MM.1S (cell line): ENCODE data around the gene ZBTB34.

Source experiments
- DNase-seq: peaks from one replicate; pipeline ENCODE4 v3.0.0-alpha.2; 2015
- H2AFZ ChIP-seq: fragments of 300-600 bp; sonication (generic); 2 replicates; pipeline ENCODE4 v1.6.0; 2016; ENCODE audit warnings: antibody characterized with exemption, low read length
- H3F3A ChIP-seq: fragments of 300-600 bp; sonication (generic); 2 replicates; pipeline ENCODE4 v1.6.1; 2016; ENCODE audit warnings: mild to moderate bottlenecking, antibody characterized with exemption, low read length, moderate library complexity, mixed read lengths; ENCODE audit not compliant: insufficient read depth
- H3K27ac ChIP-seq: fragments of 300-600 bp; sonication (generic); 2 replicates; pipeline ENCODE4 v1.5.1; 2016; ENCODE audit warnings: mild to moderate bottlenecking, low read length
- H3K27me3 ChIP-seq: fragments of 300-600 bp; sonication (generic); replicated peaks from 2 replicates; pipeline ENCODE4 v1.6.0; 2016; ENCODE audit warnings: low read length; ENCODE audit not compliant: insufficient read depth
- H3K36me3 ChIP-seq: fragments of 300-600 bp; sonication (generic); replicated peaks from 2 replicates; pipeline ENCODE4 v1.6.1; 2016; ENCODE audit warnings: mild to moderate bottlenecking, low read length, mixed read lengths; ENCODE audit not compliant: insufficient read depth
- H3K4me1 ChIP-seq: fragments of 300-600 bp; sonication (generic); 2 replicates; pipeline ENCODE4 v1.6.1; 2016; ENCODE audit warnings: low read length, mixed read lengths
- H3K4me2 ChIP-seq: fragments of 300-600 bp; sonication (generic); 2 replicates; pipeline ENCODE4 v1.6.0; 2016; ENCODE audit warnings: low read depth, low read length
- H3K4me3 ChIP-seq: fragments of 300-600 bp; sonication (generic); 2 replicates; pipeline ENCODE4 v1.5.1; 2016; ENCODE audit warnings: low read length, mixed read lengths
- H3K79me2 ChIP-seq: fragments of 300-600 bp; sonication (generic); 2 replicates; pipeline ENCODE4 v1.6.1; 2016; ENCODE audit warnings: mixed run types, low read length, mixed read lengths
- H3K9ac ChIP-seq: fragments of 300-600 bp; sonication (generic); 2 replicates; pipeline ENCODE4 v1.6.1; 2016; ENCODE audit warnings: low read length, mixed read lengths
- H3K9me2 ChIP-seq: fragments of 300-600 bp; sonication (generic); replicated peaks from 2 replicates; pipeline ENCODE4 v1.6.1; 2016; ENCODE audit warnings: mild to moderate bottlenecking, low read length, mixed read lengths; ENCODE audit not compliant: insufficient read depth
- H3K9me3 ChIP-seq: fragments of 300-600 bp; sonication (generic); replicated peaks from 2 replicates; pipeline ENCODE4 v1.6.1; 2016; ENCODE audit warnings: mild to moderate bottlenecking, low read length, mixed read lengths; ENCODE audit not compliant: insufficient read depth
- H4K20me1 ChIP-seq: fragments of 300-600 bp; sonication (generic); 2 replicates; pipeline ENCODE4 v1.6.1; 2016; ENCODE audit warnings: mild to moderate bottlenecking, low read length, moderate library complexity, mixed read lengths; ENCODE audit not compliant: insufficient read depth
- CTCF ChIP-seq: fragments of 300-600 bp; sonication (generic); IDR thresholded peaks from 2 replicates; pipeline ENCODE4 v1.5.1; 2016; ENCODE audit warnings: antibody characterized with exemption, low read length, mixed read lengths
- EZH2 ChIP-seq: fragments of 300-600 bp; sonication (generic); optimal IDR thresholded peaks from 2 replicates; pipeline ENCODE3; 2017; ENCODE audit warnings: low read depth, mild to moderate bottlenecking, antibody characterized with exemption, low read length, mixed read lengths
- EZH2phosphoT487 ChIP-seq: fragments of 300-600 bp; sonication (generic); IDR thresholded peaks from 2 replicates; pipeline ENCODE4 v1.6.1; 2018; ENCODE audit warnings: antibody characterized with exemption, low read length

Gene ZBTB34

GRCh38 chr9:126874546-126875314 is 14.3 kb downstream of the ZBTB34 start:
- H3K4me1 ChIP-seq: no peaks in the 10 kb centered on the region
- H4K20me1 ChIP-seq: no peaks in the 10 kb centered on the region
- no peak overlapping the region for H3K27ac ChIP-seq
- no peak for TF ChIP-seq EZH2phosphoT487
- TF ChIP-seq EZH2: no peak
- H3F3A ChIP-seq: no peaks in the 10 kb centered on the region; the same call in 1 of the 2 replicates
- peaks cover 38% of the 10 kb centered on the region for H3K79me2 ChIP-seq
- H3K9me2 ChIP-seq: no peaks in the 10 kb centered on the region
- H3K27me3 ChIP-seq: no peaks in the 10 kb centered on the region
- DNase-seq: no peak
- H2AFZ ChIP-seq: no peak overlapping the region
- no peak overlapping the region for H3K9ac ChIP-seq
- no peak overlapping the region for H3K4me2 ChIP-seq
- no peaks in the 10 kb centered on the region for H3K36me3 ChIP-seq
- H3K9me3 ChIP-seq: no peaks in the 10 kb centered on the region
- H3K4me3 ChIP-seq: no peak overlapping the region

- Histone ChIP-seq H3K27ac (no peak overlapping the region), H2AFZ (no peak overlapping the region), H3K9me3 (no peaks in the 10 kb centered on the region), H3K27me3 (no peaks in the 10 kb centered on the region), H3K9ac (no peak overlapping the region), H3F3A (no peaks in the 10 kb centered on the region; the same call in 1 of the 2 replicates), H3K36me3 (no peaks in the 10 kb centered on the region), H4K20me1 (no peaks in the 10 kb centered on the region), H3K9me2 (no peaks in the 10 kb centered on the region), H3K4me1 (no peaks in the 10 kb centered on the region), H3K4me2 (no peak overlapping the region), H3K79me2 (peaks cover 28% of the 10 kb centered on the region), H3K4me3 (no peak overlapping the region)
- no peak for DNase-seq
- no peak for TF ChIP-seq CTCF
- no peak for TF ChIP-seq EZH2
- TF ChIP-seq EZH2phosphoT487: no peak
Measured at GRCh38 chr9:126875756-126876510, 15.5 kb downstream of the ZBTB34 start.

GRCh38 chr9:126876531-126876930 is 16.1 kb downstream of the ZBTB34 start:
- no peaks in the 10 kb centered on the region for H3K36me3 ChIP-seq
- H3K9me2 ChIP-seq: no peaks in the 10 kb centered on the region
- H3K27me3 ChIP-seq: no peaks in the 10 kb centered on the region
- H3K4me2 ChIP-seq: no peak overlapping the region
- H3K9me3 ChIP-seq: no peaks in the 10 kb centered on the region
- H3K4me3 ChIP-seq: no peak overlapping the region
- TF ChIP-seq EZH2 (no peak), CTCF (no peak)
- no peak for DNase-seq
- H4K20me1 ChIP-seq: no peaks in the 10 kb centered on the region
- no peaks in the 10 kb centered on the region; the same call in 1 of the 2 replicates for H3F3A ChIP-seq
- no peaks in the 10 kb centered on the region for H3K4me1 ChIP-seq
- peaks cover 26% of the 10 kb centered on the region for H3K79me2 ChIP-seq
- no peak overlapping the region for H2AFZ ChIP-seq
- no peak overlapping the region for H3K9ac ChIP-seq
- no peak overlapping the region for H3K27ac ChIP-seq
